Activated CD8-positive, alpha-beta T cell treated with anti-CD3 and anti-CD28 coated beads for 36 hours (primary cell): ENCODE measurements around the gene CCDC167. TPM values are rescaled to one million over a fixed set of nuclear protein-coding genes. Genes with fewer than 3 reads are reported as not detected.
"Not testable (repeated sequence)": the region's sequence is repeated elsewhere in the genome, so short reads cannot be mapped to it uniquely, and the experiment has no call there.

Experiments used
- ATAC-seq: fragments of 200-7000 bp; cut with Tn5 transposase; one replicate; pipeline ENCODE4 v1.10.0; 2021; ENCODE audit warnings: mild to moderate bottlenecking, moderate library complexity
- CTCF ChIA-PET: fragments of 350-600 bp; sonication (Branson Sonifier 250); formaldehyde crosslinking; loops from one replicate; lab custom pipeline; 2021; ENCODE audit warnings: antibody characterized with exemption; lab: Charles Lee
- POLR2A ChIA-PET: fragments of 350-600 bp; sonication (Branson Sonifier 250); formaldehyde crosslinking; loops from one replicate; lab custom pipeline; 2021; ENCODE audit warnings: antibody characterized with exemption; lab: Charles Lee
- DNase-seq: peaks from one replicate; pipeline ENCODE4 v3.0.0-alpha.2; 2020
- H3K27ac Mint-ChIP-seq: one replicate; pipeline ENCODE4 v1.8.0; 2021; ENCODE audit warnings: mild to moderate bottlenecking, mixed read lengths
- H3K27me3 Mint-ChIP-seq: one replicate; pipeline ENCODE4 v1.8.0; 2021; ENCODE audit warnings: mixed read lengths
- H3K36me3 Mint-ChIP-seq: one replicate; pipeline ENCODE4 v1.8.0; 2021; ENCODE audit warnings: low read depth, mixed read lengths
- H3K4me1 Mint-ChIP-seq: one replicate; pipeline ENCODE4 v1.8.0; 2021; ENCODE audit warnings: low read depth, mixed read lengths
- H3K4me3 Mint-ChIP-seq: one replicate; pipeline ENCODE4 v1.8.0; 2021; ENCODE audit warnings: mild to moderate bottlenecking, moderate library complexity, mixed read lengths
- H3K9me3 Mint-ChIP-seq: one replicate; pipeline ENCODE4 v1.8.0; 2021; ENCODE audit warnings: mixed read lengths
- CTCF ChIP-seq: fragments of 200-600 bp; IDR thresholded peaks from one replicate; pipeline ENCODE4 v1.8.0; 2022; ENCODE audit warnings: antibody characterized with exemption, mild to moderate bottlenecking
- intact Hi-C: fragments of 100-400 bp; cut with micrococcal nuclease; formaldehyde crosslinking; loops from one replicate; pipeline ENCODE4 v1.10.0; 2022
- total RNA-seq, 2 experiments: library from RNA; stranded (reverse); gene quantifications; one replicate each; pipeline ENCODE4 v1.2.3, GENCODE V29; 2021

Gene CCDC167
- total RNA-seq, 2 experiments from 2014 or later = 63.7 to 68.1 TPM

GRCh38 chr6:37502703-37503291 is 3.1 kb upstream of the CCDC167 start:
- CTCF ChIA-PET = interaction anchor here (0.9 to 4.8 kb wide), 6 partner anchors 11 to 195 kb away, joined by 3 to 30 read pairs (median 6); partner anchors contain the start of gene MDGA1
- Mint-ChIP-seq H3K27me3 (no peaks in the 10 kb centered on the region), H3K4me1 (peaks cover 84% of the 10 kb centered on the region)

GRCh38 chr6:37501632-37502491 is 2.2 kb upstream of the CCDC167 start:
- H3K36me3 Mint-ChIP-seq = peaks cover 8% of the 10 kb centered on the region
- peaks cover 87% of the 10 kb centered on the region for H3K4me1 Mint-ChIP-seq
- ATAC-seq = peak; percentile 14
- peak; percentile 52 for DNase-seq
- TF ChIP-seq CTCF = no peak
- peak overlapping the region; percentile 50 for H3K4me3 Mint-ChIP-seq
- intact Hi-C loops = no loop called here
- peak overlapping the region; percentile 99 for H3K27ac Mint-ChIP-seq
- H3K9me3 Mint-ChIP-seq = peaks cover 4% of the 10 kb centered on the region
- ChIA-PET CTCF (interaction anchor here (0.9 to 4.8 kb wide), 6 partner anchors 10 to 196 kb away, joined by 3 to 30 read pairs (median 6); partner anchors contain the start of gene MDGA1), POLR2A (interaction anchor here (1.1 to 9.6 kb wide), 5 partner anchors 10 to 330 kb away, joined by 3 to 109 read pairs (median 10); no protein-coding TSS in a partner anchor)
- no peaks in the 10 kb centered on the region for H3K27me3 Mint-ChIP-seq

More at GRCh38 chr6:37502703-37503291, 3.1 kb upstream of the CCDC167 start:
- ATAC-seq = peak; percentile 28
- peak; percentile 64 for DNase-seq
- TF ChIP-seq CTCF = no peak
- peaks cover 4% of the 10 kb centered on the region for H3K9me3 Mint-ChIP-seq
- peak overlapping the region; percentile 50 for H3K4me3 Mint-ChIP-seq
- POLR2A ChIA-PET = interaction anchor here (1.6 to 9.6 kb wide), 5 partner anchors 8 to 15 kb away, joined by 9 to 109 read pairs (median 10); no protein-coding TSS in a partner anchor
- H3K36me3 Mint-ChIP-seq = peaks cover 6% of the 10 kb centered on the region
- H3K27ac Mint-ChIP-seq = peak overlapping the region; percentile 96
- intact Hi-C loops = no loop called here

- intact Hi-C loops = not testable (repeated sequence)
These were observed 1.2 kb upstream of the CCDC167 start for GRCh38 chr6:37500904-37501303.

GRCh38 chr6:37500294-37500608 is 558 bp upstream of the CCDC167 start:
- ChIA-PET POLR2A (interaction anchor here (0.9 to 9.6 kb wide), 4 partner anchors 8 to 17 kb away, joined by 3 to 109 read pairs (median 8); no protein-coding TSS in a partner anchor), CTCF (interaction anchor here (1.4 to 4.8 kb wide), 2 partner anchors 10 to 16 kb away, joined by 4 to 30 read pairs; no protein-coding TSS in a partner anchor)
- peaks cover 88% of the 10 kb centered on the region for H3K4me1 Mint-ChIP-seq
- H3K27me3 Mint-ChIP-seq = no peaks in the 10 kb centered on the region
- peaks cover 18% of the 10 kb centered on the region for H3K36me3 Mint-ChIP-seq
- DNase-seq = no peak
- H3K27ac Mint-ChIP-seq = peak overlapping the region; percentile 99
- H3K9me3 Mint-ChIP-seq = peaks cover 4% of the 10 kb centered on the region
- intact Hi-C loops = no loop called here
- no peak for ATAC-seq
- TF ChIP-seq CTCF = no peak
- H3K4me3 Mint-ChIP-seq = peak overlapping the region; percentile 92

More at GRCh38 chr6:37500904-37501303, 1.2 kb upstream of the CCDC167 start:
- DNase-seq, H3K9me3 Mint-ChIP-seq, H3K4me3 Mint-ChIP-seq, H3K27me3 Mint-ChIP-seq, ATAC-seq: not testable (repeated sequence)
- ChIA-PET POLR2A (interaction anchor here (0.9 to 9.6 kb wide), 5 partner anchors 9 to 329 kb away, joined by 3 to 109 read pairs (median 9); no protein-coding TSS in a partner anchor), CTCF (interaction anchor here (0.6 to 4.8 kb wide), 4 partner anchors 10 to 325 kb away, joined by 3 to 30 read pairs (median 8); no protein-coding TSS in a partner anchor)
- Mint-ChIP-seq H3K27ac (peak overlapping the region; percentile 99), H3K36me3 (peaks cover 14% of the 10 kb centered on the region), H3K4me1 (peaks cover 88% of the 10 kb centered on the region)
